Measurements from ENCODE around the gene BSN. TPM values are rescaled to one million over a fixed set of nuclear protein-coding genes. Genes with fewer than 3 reads are reported as not detected.

Gene BSN
- total RNA-seq, 4 donors from 2014 or later = 0.04 to 0.36 (median 0.14) TPM

GRCh38 chr3:49627634-49628033 lies 73.4 kb downstream of the BSN start:
- WGBS, 2 donors = 87 to 91% methylated on average over 5 of the region's 5 CpGs
- DNase-seq (ENCODE audit: low spot score in 2 of 2) = no peak
- TF ChIP-seq CTCF (IDR thresholded peaks at IDR 0.05) = no peak
- TF ChIP-seq POLR2A (IDR thresholded peaks at IDR 0.05) = no peak
- intact Hi-C loops (cut with DNase I; ENCODE audit: low total_unique reads) = no loop called here
- no peak overlapping the region for H3K4me3 ChIP-seq (ENCODE audit: low read depth, poor library complexity, severe bottlenecking)

- intact Hi-C loops (cut with DNase I; ENCODE audit: low total_unique reads) = no loop called here
- DNase-seq (ENCODE audit: low spot score in 2 of 2) = no peak
- TF ChIP-seq CTCF (IDR thresholded peaks at IDR 0.05) = no peak
- TF ChIP-seq POLR2A (IDR thresholded peaks at IDR 0.05) = no peak
- WGBS, 2 donors = 90% methylated on average over 2 of the region's 2 CpGs
- H3K4me3 ChIP-seq (ENCODE audit: low read depth, poor library complexity, severe bottlenecking) = no peak overlapping the region
These were observed 74.0 kb downstream of the BSN start for GRCh38 chr3:49628249-49628648.

- 88 to 100% methylated on average over 2 to 3 of the region's 4 CpGs for WGBS, 2 donors
These were observed 75.2 kb downstream of the BSN start for GRCh38 chr3:49629451-49629850.

GRCh38 chr3:49629866-49630265 lies 75.6 kb downstream of the BSN start:
- intact Hi-C loops (cut with DNase I; ENCODE audit: low total_unique reads) = no loop called here
- TF ChIP-seq CTCF (IDR thresholded peaks at IDR 0.05) = no peak
- TF ChIP-seq POLR2A (IDR thresholded peaks at IDR 0.05) = no peak
- DNase-seq (ENCODE audit: low spot score in 2 of 2) = no peak
- H3K4me3 ChIP-seq (ENCODE audit: low read depth, poor library complexity, severe bottlenecking) = no peak overlapping the region
- 82 to 100% methylated on average over 6 of the region's 6 CpGs for WGBS, 2 donors

More at GRCh38 chr3:49629451-49629850, 75.2 kb downstream of the BSN start:
- intact Hi-C loops (cut with DNase I; ENCODE audit: low total_unique reads) = no loop called here
- TF ChIP-seq POLR2A (IDR thresholded peaks at IDR 0.05) (no peak), CTCF (IDR thresholded peaks at IDR 0.05) (no peak)
- no peak for DNase-seq (ENCODE audit: low spot score in 2 of 2)
- no peak overlapping the region for H3K4me3 ChIP-seq (ENCODE audit: low read depth, poor library complexity, severe bottlenecking)

- intact Hi-C loops (cut with DNase I; ENCODE audit: low total_unique reads) = no loop called here
- DNase-seq (ENCODE audit: low spot score in 2 of 2) = no peak
- H3K4me3 ChIP-seq (ENCODE audit: low read depth, poor library complexity, severe bottlenecking) = no peak overlapping the region
- 90 to 93% methylated on average over 1 of the region's 1 CpG for WGBS, 2 donors
- TF ChIP-seq CTCF (IDR thresholded peaks at IDR 0.05) = no peak
- no peak for TF ChIP-seq POLR2A (IDR thresholded peaks at IDR 0.05)
These were observed 76.5 kb downstream of the BSN start for GRCh38 chr3:49630784-49631183.

- H3K4me3 ChIP-seq (ENCODE audit: low read depth, poor library complexity, severe bottlenecking) = no peak overlapping the region
- DNase-seq (ENCODE audit: low spot score in 2 of 2) = no peak
- TF ChIP-seq POLR2A (IDR thresholded peaks at IDR 0.05) (no peak), CTCF (IDR thresholded peaks at IDR 0.05) (no peak)
- 85% methylated on average over 3 of the region's 3 CpGs for WGBS, 2 donors
- intact Hi-C loops (cut with DNase I; ENCODE audit: low total_unique reads) = no loop called here
These were observed 80.5 kb downstream of the BSN start for GRCh38 chr3:49634736-49635135.
